Natural killer cell (primary cell): Measurements from ENCODE around the gene ATRX. TPM values are rescaled to one million over a fixed set of nuclear protein-coding genes. Genes with fewer than 3 reads are reported as not detected.
A peak's percentile ranks its signal among the peaks of the same experiment; 100 is the strongest.
"Not testable (repeated sequence)": the region's sequence is repeated elsewhere in the genome, so short reads cannot be mapped to it uniquely, and the experiment has no call there.

Source experiments
- ATAC-seq, 3 donors: fragments of 150-1000 bp in 2 of 3; fragments of 200-7000 bp in 1 of 3; cut with Tn5 transposase; 1 replicate in 1 of 3; 2 replicates in 2 of 3; pipeline ENCODE4 v1.10.0; 2021; ENCODE audit warnings: mild to moderate bottlenecking in 2 of 3, moderate library complexity in 2 of 3
- DNase-seq, 2 donors: peaks; one replicate each; pipeline versions ENCODE4 v3.0.0 to v3.0.0-alpha.2; 2013 to 2021; ENCODE audit warnings: mixed read lengths in 1 of 2
- H3K27ac ChIP-seq: one replicate; pipeline ENCODE4 v1.5.1; 2013; ENCODE audit warnings: mild to moderate bottlenecking, low read length
- H3K27me3 ChIP-seq: one replicate; pipeline ENCODE4 v1.6.1; 2013; ENCODE audit warnings: low read length; ENCODE audit not compliant: control insufficient read depth, insufficient read depth
- H3K36me3 ChIP-seq: one replicate; pipeline ENCODE4 v1.6.1; 2013; ENCODE audit warnings: low read length; ENCODE audit not compliant: control insufficient read depth, insufficient read depth
- H3K4me1 ChIP-seq: one replicate; pipeline ENCODE4 v1.6.1; 2013; ENCODE audit warnings: low read length; ENCODE audit not compliant: control insufficient read depth, insufficient read depth
- H3K4me3 ChIP-seq: one replicate; pipeline ENCODE4 v1.5.1; 2013; ENCODE audit warnings: low read length
- H3K9me3 ChIP-seq: one replicate; pipeline ENCODE4 v1.6.1; 2013; ENCODE audit warnings: low read length; ENCODE audit not compliant: control insufficient read depth, insufficient read depth
- H3K27ac Mint-ChIP-seq, 2 donors: one replicate each; pipeline ENCODE4 v1.8.0; 2022; ENCODE audit warnings: mild to moderate bottlenecking in 2 of 2, mixed read lengths in 2 of 2, moderate library complexity in 1 of 2
- H3K27me3 Mint-ChIP-seq, 2 donors: one replicate each; pipeline ENCODE4 v1.8.0; 2022; ENCODE audit warnings: low read depth in 2 of 2, mixed read lengths in 2 of 2
- H3K36me3 Mint-ChIP-seq: one replicate; pipeline ENCODE4 v1.8.0; 2022; ENCODE audit warnings: mixed read lengths
- H3K4me1 Mint-ChIP-seq, 2 donors: one replicate each; pipeline ENCODE4 v1.8.0; 2022; ENCODE audit warnings: mixed read lengths in 2 of 2
- H3K4me3 Mint-ChIP-seq: one replicate; pipeline ENCODE4 v1.8.0; 2022; ENCODE audit warnings: mild to moderate bottlenecking, moderate library complexity, mixed read lengths
- H3K9me3 Mint-ChIP-seq, 2 donors: one replicate each; pipeline ENCODE4 v1.8.0; 2022; ENCODE audit warnings: mixed read lengths in 2 of 2
- CTCF ChIP-seq: fragments of 200-600 bp; IDR thresholded peaks from one replicate; pipeline ENCODE4 v1.8.0; 2022; ENCODE audit warnings: antibody characterized with exemption
- WGBS: methylation state at CpG from one replicate; pipeline ENCODE4 v1.1.7; 2013; ENCODE audit warnings: missing lambda C conversion rate; ENCODE audit not compliant: insufficient coverage; 5-methylcytosine and 5-hydroxymethylcytosine counted together
- intact Hi-C: fragments of 100-400 bp; cut with micrococcal nuclease; formaldehyde crosslinking; loops from one replicate; pipeline ENCODE4 v1.14.2; 2022
- total RNA-seq, 4 donors: library from RNA; stranded (reverse); fragments of 120-200 nt in 1 of 4; gene quantifications; one replicate each; pipeline versions ENCODE4 v1.2.3 to v1.2.4, GENCODE V29; 2013 to 2022

ATRX gene
- total RNA-seq, 3 donors from 2014 or later (not counting 1 experiment from before 2014, with no cell fraction given) = 136 to 162 (median 159) TPM

- no peaks in the 10 kb centered on the region for H3K9me3 ChIP-seq
- Mint-ChIP-seq H3K27me3 (no peaks in the 10 kb centered on the region), H3K4me1 (peaks cover 11 to 28% of the 10 kb centered on the region in 2 donors), H3K27ac (no peak overlapping the region), H3K4me3 (no peak overlapping the region), H3K9me3 (no peaks in the 10 kb centered on the region), H3K36me3 (no peaks in the 10 kb centered on the region)
- H3K27me3 ChIP-seq = no peaks in the 10 kb centered on the region
- H3K4me3 ChIP-seq = no peak overlapping the region
- intact Hi-C loops = no loop called here
- DNase-seq (no peak), ATAC-seq (no peak)
- no peaks in the 10 kb centered on the region for H3K36me3 ChIP-seq
- WGBS = 100% methylated on average over 6 of the region's 6 CpGs
- H3K4me1 ChIP-seq = no peaks in the 10 kb centered on the region
- H3K27ac ChIP-seq = no peak overlapping the region
- TF ChIP-seq CTCF = no peak
Measured at GRCh38 chrX:77755561-77755960, 30.5 kb downstream of the ATRX start.

- not testable (repeated sequence) for H3K27ac ChIP-seq, H3K4me1 ChIP-seq, H3K27ac Mint-ChIP-seq, H3K9me3 ChIP-seq, ATAC-seq, H3K36me3 Mint-ChIP-seq, H3K4me3 ChIP-seq, DNase-seq, H3K4me3 Mint-ChIP-seq, H3K36me3 ChIP-seq, H3K27me3 ChIP-seq, H3K27me3 Mint-ChIP-seq, H3K9me3 Mint-ChIP-seq
- peaks cover 11 to 28% of the 10 kb centered on the region in 2 donors for H3K4me1 Mint-ChIP-seq
- WGBS = no CpG with 5 or more reads among the region's 1 CpG
- intact Hi-C loops = loop anchor here (2.0 kb wide), 1 partner anchor 23 kb away; no protein-coding TSS in a partner anchor
Measured at GRCh38 chrX:77753942-77754341, 32.1 kb downstream of the ATRX start.

- Histone ChIP-seq H3K4me1 (peaks cover 3% of the 10 kb centered on the region), H3K9me3 (no peaks in the 10 kb centered on the region), H3K27ac (no peak overlapping the region), H3K36me3 (no peaks in the 10 kb centered on the region), H3K4me3 (no peak overlapping the region), H3K27me3 (no peaks in the 10 kb centered on the region)
- ATAC-seq = no peak
- H3K27ac Mint-ChIP-seq = no peak overlapping the region
- intact Hi-C loops = no loop called here
- WGBS = 92% methylated on average over 5 of the region's 5 CpGs
- H3K4me1 Mint-ChIP-seq = peaks cover 21 to 45% of the 10 kb centered on the region in 2 donors
- DNase-seq = no peak
- TF ChIP-seq CTCF = no peak
- H3K27me3 Mint-ChIP-seq = no peaks in the 10 kb centered on the region
- H3K4me3 Mint-ChIP-seq = no peak overlapping the region
- H3K9me3 Mint-ChIP-seq = no peaks in the 10 kb centered on the region
- H3K36me3 Mint-ChIP-seq = no peaks in the 10 kb centered on the region
Measured at GRCh38 chrX:77749695-77750094, 36.3 kb downstream of the ATRX start.

GRCh38 chrX:77743720-77744119 is 42.3 kb downstream of the ATRX start:
- H3K4me3 Mint-ChIP-seq = peak overlapping the region; percentile 45
- no peak for TF ChIP-seq CTCF
- intact Hi-C loops = no loop called here
- WGBS = 8% methylated on average over 1 of the region's 2 CpGs
- no peaks in the 10 kb centered on the region for H3K9me3 Mint-ChIP-seq
- Histone ChIP-seq H3K4me3 (no peak overlapping the region), H3K27me3 (no peaks in the 10 kb centered on the region), H3K4me1 (peaks cover 23% of the 10 kb centered on the region), H3K9me3 (no peaks in the 10 kb centered on the region), H3K36me3 (no peaks in the 10 kb centered on the region), H3K27ac (no peak overlapping the region)
- H3K4me1 Mint-ChIP-seq = peaks cover 50 to 65% of the 10 kb centered on the region in 2 donors
- H3K27ac Mint-ChIP-seq = peak overlapping the region; percentile 60 to 78
- no peaks in the 10 kb centered on the region for H3K36me3 Mint-ChIP-seq
- no peaks in the 10 kb centered on the region for H3K27me3 Mint-ChIP-seq
- ATAC-seq (peak in 1 of 3 donors; percentile 30), DNase-seq (no peak)
